Measurements from ENCODE around the gene CYRIA.

GRCh38 chr2:16620590-16620989 lies 45.0 kb downstream of the CYRIA start:
- TF ChIP-seq POLR2A (IDR thresholded peaks at IDR 0.05), result no peak
- no peak for TF ChIP-seq CTCF (IDR thresholded peaks at IDR 0.05)
